ENCODE results near the gene ZBED5. TPM values are rescaled to one million over a fixed set of nuclear protein-coding genes. Genes with fewer than 3 reads are reported as not detected.

Gene ZBED5
- polyA plus RNA-seq, 3 donors: 10.7 to 19.3 (median 15.1) TPM

GRCh38 chr11:10807493-10808234, 50.2 kb downstream of the ZBED5 start:
- H3K27ac ChIP-seq (ENCODE audit: low read depth, low read length): peak overlapping the region; percentile 77
- WGBS, 3 donors: 0% methylated on average over 34 to 39 of the region's 39 CpGs

GRCh38 chr11:10806206-10806605, 51.6 kb downstream of the ZBED5 start:
- no peak overlapping the region for H3K27ac ChIP-seq (ENCODE audit: low read depth, low read length)
- WGBS, 3 donors: 71 to 85% (median 79%) methylated on average over 4 of the region's 4 CpGs

GRCh38 chr11:10805741-10806140, 52.1 kb downstream of the ZBED5 start:
- no peak overlapping the region for H3K27ac ChIP-seq (ENCODE audit: low read depth, low read length)
- WGBS, 3 donors: 45 to 77% (median 64%) methylated on average over 8 of the region's 8 CpGs

- no peak overlapping the region for H3K27ac ChIP-seq (ENCODE audit: low read depth, low read length)
- 55 to 72% (median 59%) methylated on average over 6 of the region's 6 CpGs for WGBS, 3 donors
Observed at GRCh38 chr11:10803676-10804075, 54.2 kb downstream of the ZBED5 start.

Other genes with a start within 250 kb of the ZBED5 start
- gene IRAG1, start 164.3 kb downstream of the ZBED5 start, polyA plus RNA-seq: 1 to 10 TPM; 1.6 to 8.5 (median 5.2) TPM
- 10 to 100 TPM in 2 of 3 donors, 1 to 10 TPM in 1; 8.2 to 15.3 (median 13.9) TPM for gene CTR9, start 106.8 kb downstream of the ZBED5 start, polyA plus RNA-seq
- 100 to 1,000 TPM; 154 to 309 (median 299) TPM for gene EIF4G2, start 49.1 kb downstream of the ZBED5 start, polyA plus RNA-seq

Data from adipose tissue (tissue), 3 donors.